SU-DHL-6 (cell line): Measurements from ENCODE around the gene SELENOH.

ENCODE experiments used
- H2AFZ ChIP-seq: fragments of 200-600 bp; sonication (generic); 2 replicates; pipeline ENCODE4 v1.6.1; 2014; ENCODE audit warnings: low read depth, mild to moderate bottlenecking, moderate library complexity, mixed read lengths, antibody characterized with exemption, low read length; ENCODE audit not compliant: severe bottlenecking
- H3F3A ChIP-seq: fragments of 200-600 bp; shearing (Covaris generic); 2 replicates; pipeline ENCODE4 v1.6.0; 2016; ENCODE audit warnings: antibody characterized with exemption, mild to moderate bottlenecking; ENCODE audit not compliant: insufficient read depth
- H3K27ac ChIP-seq: fragments of 200-600 bp; sonication (generic); 2 replicates; pipeline ENCODE4 v1.5.1; 2016; ENCODE audit warnings: low read depth, mild to moderate bottlenecking, low read length, moderate library complexity, mixed read lengths
- H3K27me3 ChIP-seq: fragments of 200-600 bp; sonication (generic), shearing (Covaris generic); 2 replicates; pipeline ENCODE4 v1.6.0; 2014; ENCODE audit warnings: mild to moderate bottlenecking, low read length
- H3K36me3 ChIP-seq: fragments of 200-600 bp; sonication (generic); 2 replicates; pipeline ENCODE4 v1.6.1; 2014; ENCODE audit warnings: mild to moderate bottlenecking, low read length, mixed read lengths
- H3K4me2 ChIP-seq: fragments of 300-600, 200-600 bp; shearing (Covaris generic), sonication (generic); 2 replicates; pipeline ENCODE4 v1.6.0; 2014; ENCODE audit warnings: low read length, low read depth, mild to moderate bottlenecking; ENCODE audit not compliant: poor library complexity, severe bottlenecking
- H3K4me3 ChIP-seq: fragments of 200-600 bp; sonication (generic); 2 replicates; pipeline ENCODE4 v1.5.1; 2014; ENCODE audit warnings: antibody characterized with exemption, low read length, mild to moderate bottlenecking, mixed read lengths; ENCODE audit not compliant: insufficient read depth, poor library complexity, severe bottlenecking
- H3K79me2 ChIP-seq: fragments of 200-600 bp; sonication (generic); 2 replicates; pipeline ENCODE4 v1.6.1; 2014; ENCODE audit warnings: mild to moderate bottlenecking, low read length, moderate library complexity; ENCODE audit not compliant: insufficient read depth
- H3K9ac ChIP-seq: fragments of 200-600 bp; sonication (generic); 2 replicates; pipeline ENCODE4 v1.7.0; 2014; ENCODE audit warnings: mild to moderate bottlenecking, low read length
- H3K9me2 ChIP-seq: fragments of 200-600 bp; sonication (generic); replicated peaks from 2 replicates; pipeline ENCODE4 v1.6.1; 2014; ENCODE audit warnings: low read length; ENCODE audit not compliant: insufficient read depth
- H3K9me3 ChIP-seq: fragments of 200-600 bp; sonication (generic); 2 replicates; pipeline ENCODE4 v1.6.1; 2014; ENCODE audit warnings: low read length, mixed read lengths; ENCODE audit not compliant: insufficient read depth
- H4K20me1 ChIP-seq: fragments of 200-600 bp; sonication (generic); 2 replicates; pipeline ENCODE4 v1.6.1; 2014; ENCODE audit warnings: low read depth, mild to moderate bottlenecking, antibody characterized with exemption, low read length, moderate library complexity, mixed read lengths
- CTCF ChIP-seq: fragments of 200-600 bp; sonication (generic); IDR thresholded peaks from one replicate; pipeline ENCODE4 v1.5.1; 2017; ENCODE audit warnings: antibody characterized with exemption, mild to moderate bottlenecking, low read length, moderate library complexity; ENCODE audit not compliant: insufficient read depth, poor library complexity, severe bottlenecking
- EZH2phosphoT487 ChIP-seq: fragments of 200-600 bp; sonication (generic), shearing (Covaris generic); conservative IDR thresholded peaks from 2 replicates; pipeline ENCODE4 v1.6.1; 2018; ENCODE audit warnings: mild to moderate bottlenecking, antibody characterized with exemption, low read length, moderate library complexity, mixed read lengths

Gene SELENOH

GRCh38 chr11:57764972-57765371, 23.7 kb downstream of the SELENOH start:
- TF ChIP-seq CTCF: no peak
- no peak for TF ChIP-seq EZH2phosphoT487
- H3K9ac ChIP-seq: no peak overlapping the region
- H3K9me2 ChIP-seq: no peaks in the 10 kb centered on the region
- H3K36me3 ChIP-seq: no peaks in the 10 kb centered on the region
- no peaks in the 10 kb centered on the region for H4K20me1 ChIP-seq
- H2AFZ ChIP-seq: no peak overlapping the region
- no peaks in the 10 kb centered on the region for H3K79me2 ChIP-seq
- H3K27me3 ChIP-seq: no peaks in the 10 kb centered on the region
- no peaks in the 10 kb centered on the region for H3K9me3 ChIP-seq
- H3K4me2 ChIP-seq: no peak overlapping the region
- H3F3A ChIP-seq: no peaks in the 10 kb centered on the region
- no peak overlapping the region for H3K4me3 ChIP-seq
- no peak overlapping the region for H3K27ac ChIP-seq

GRCh38 chr11:57770793-57771192, 29.5 kb downstream of the SELENOH start:
- Histone ChIP-seq H3K9ac (no peak overlapping the region), H3K9me2 (no peaks in the 10 kb centered on the region), H3K79me2 (no peaks in the 10 kb centered on the region), H4K20me1 (no peaks in the 10 kb centered on the region), H3F3A (no peaks in the 10 kb centered on the region), H3K9me3 (no peaks in the 10 kb centered on the region), H3K4me3 (no peak overlapping the region), H3K27me3 (no peaks in the 10 kb centered on the region), H3K27ac (no peak overlapping the region), H2AFZ (no peak overlapping the region), H3K36me3 (no peaks in the 10 kb centered on the region), H3K4me2 (no peak overlapping the region)
- TF ChIP-seq CTCF (no peak), EZH2phosphoT487 (no peak)

GRCh38 chr11:57771365-57771764, 30.1 kb downstream of the SELENOH start:
- Histone ChIP-seq H4K20me1 (no peaks in the 10 kb centered on the region), H3K4me2 (no peak overlapping the region), H3K79me2 (no peaks in the 10 kb centered on the region)

More at GRCh38 chr11:57771365-57771764, 30.1 kb downstream of the SELENOH start:
- H3K9me3 ChIP-seq: no peaks in the 10 kb centered on the region
- no peaks in the 10 kb centered on the region for H3K9me2 ChIP-seq
- H2AFZ ChIP-seq: no peak overlapping the region
- H3K27me3 ChIP-seq: no peaks in the 10 kb centered on the region
- H3F3A ChIP-seq: no peaks in the 10 kb centered on the region
- no peak for TF ChIP-seq CTCF
- TF ChIP-seq EZH2phosphoT487: no peak
- H3K4me3 ChIP-seq: no peak overlapping the region
- no peak overlapping the region for H3K9ac ChIP-seq
- no peak overlapping the region for H3K27ac ChIP-seq
- no peaks in the 10 kb centered on the region for H3K36me3 ChIP-seq
